Measurements from ENCODE around the gene SCRT2.
"Not testable (repeated sequence)": the region's sequence is repeated elsewhere in the genome, so short reads cannot be mapped to it uniquely, and the experiment has no call there.

SCRT2 gene

DNA sequence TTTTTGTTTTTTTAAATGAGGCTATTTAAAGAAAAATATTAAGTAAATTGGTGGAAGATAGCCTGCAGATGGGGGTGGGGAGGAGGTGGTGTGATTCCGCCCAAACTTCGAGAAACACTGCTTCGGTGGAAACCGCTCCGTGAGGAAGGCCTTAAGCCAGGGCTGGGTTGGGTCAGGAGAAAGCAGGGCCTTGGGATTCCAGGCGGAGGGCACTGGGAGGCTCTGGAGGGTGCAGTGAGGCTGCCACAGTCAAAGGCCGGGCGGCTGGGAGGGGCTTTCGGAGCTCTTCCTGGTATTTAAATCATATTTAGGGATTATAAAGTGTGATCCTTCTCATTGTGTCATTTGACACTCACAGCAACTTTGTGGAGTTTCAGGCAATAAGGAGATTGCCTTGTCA lies 22.2 kb upstream of the SCRT2 start:
- POLR2A ChIA-PET = no interaction called here
- CTCF ChIA-PET = no interaction called here
- TF ChIP-seq FOXA1 (IDR thresholded peaks at IDR 0.05) = no peak
- TF ChIP-seq SUZ12 (IDR thresholded peaks at IDR 0.05) = no peak
- TF ChIP-seq FOXM1 (IDR thresholded peaks at IDR 0.05; ENCODE audit: borderline replicate concordance) = no peak
- no peak for TF ChIP-seq NFRKB (IDR thresholded peaks at IDR 0.05)
- no peak for TF ChIP-seq ELF4 (IDR thresholded peaks at IDR 0.05)
- TF ChIP-seq ZNF384 (IDR thresholded peaks at IDR 0.05) = no peak
- TF ChIP-seq L3MBTL2 (conservative IDR thresholded peaks at IDR 0.05) = no peak
- no peak for TF ChIP-seq ARNT (IDR thresholded peaks at IDR 0.05)
- TF ChIP-seq HDGF (IDR thresholded peaks at IDR 0.05; ENCODE audit: borderline replicate concordance) = no peak
- TF ChIP-seq FOXK2 (IDR thresholded peaks at IDR 0.05) = no peak
- DNase-seq (ENCODE audit: extremely low spot score) = no peak

DNA sequence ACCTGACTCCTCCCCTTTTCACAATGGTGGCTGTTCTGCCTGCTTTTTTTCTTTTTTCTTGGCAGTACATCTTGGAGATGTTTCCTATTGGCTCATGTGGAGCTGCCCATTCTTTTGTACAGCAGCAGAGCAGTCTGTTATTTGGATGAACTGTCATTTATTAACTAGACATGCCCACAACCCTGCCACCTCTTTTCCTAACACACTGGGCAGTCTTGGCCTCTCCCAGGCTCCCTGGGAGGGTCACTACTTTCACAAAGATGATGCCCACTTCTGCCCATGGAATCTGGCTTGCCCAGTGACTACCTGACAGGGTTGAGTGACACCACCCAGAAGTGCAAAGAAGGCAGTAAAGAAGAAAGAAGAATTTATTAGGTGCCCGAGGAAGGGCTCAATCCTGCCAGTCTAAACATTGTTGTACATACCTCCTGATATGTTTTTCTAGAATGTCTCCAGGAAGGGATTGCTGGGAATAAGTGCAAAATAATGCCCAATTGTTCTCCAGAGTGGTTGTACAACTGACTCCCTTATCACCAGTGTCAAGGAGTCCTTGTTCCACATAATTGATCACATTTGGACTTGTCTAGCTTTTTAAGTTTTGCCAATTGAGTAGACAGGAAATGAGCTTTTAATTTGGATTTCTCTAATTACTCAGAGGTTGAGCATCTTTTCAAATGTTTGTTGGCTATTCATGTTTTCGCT lies 19.7 kb upstream of the SCRT2 start:
- TF ChIP-seq L3MBTL2 (conservative IDR thresholded peaks at IDR 0.05) = no peak
- no peak for TF ChIP-seq ZNF384 (IDR thresholded peaks at IDR 0.05)
- TF ChIP-seq NFRKB (IDR thresholded peaks at IDR 0.05) = no peak
- no peak for TF ChIP-seq ARNT (IDR thresholded peaks at IDR 0.05)
- TF ChIP-seq SUZ12 (IDR thresholded peaks at IDR 0.05) = no peak
- POLR2A ChIA-PET = no interaction called here
- CTCF ChIA-PET = no interaction called here
- no peak for DNase-seq (ENCODE audit: extremely low spot score)

DNA sequence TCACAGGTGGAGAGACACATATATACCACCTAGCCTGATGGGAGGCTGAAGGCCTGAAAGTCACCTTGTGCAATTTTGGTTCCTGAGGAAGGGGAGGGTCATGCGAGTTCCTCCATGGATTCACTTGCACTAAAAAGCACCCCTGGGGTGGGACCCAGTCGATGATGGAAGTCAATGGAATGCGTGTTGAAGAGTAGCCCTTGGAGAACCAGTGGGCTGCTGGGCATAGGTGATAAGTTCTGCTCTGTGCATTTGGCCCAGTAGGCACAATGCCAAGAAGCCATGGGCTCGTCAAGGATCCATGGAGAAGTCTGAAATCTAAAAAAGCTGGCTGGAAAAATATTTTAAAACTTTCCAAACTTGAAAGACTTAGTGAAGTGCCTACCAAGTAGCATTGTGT lies 18.9 kb upstream of the SCRT2 start:
- TF ChIP-seq FOXA1 (IDR thresholded peaks at IDR 0.05) = no peak
- no peak for TF ChIP-seq FOXM1 (IDR thresholded peaks at IDR 0.05; ENCODE audit: borderline replicate concordance)
- TF ChIP-seq CTBP1 (IDR thresholded peaks at IDR 0.05; ENCODE audit: borderline replicate concordance) = no peak
- no peak for TF ChIP-seq ELF4 (IDR thresholded peaks at IDR 0.05)
- no peak for TF ChIP-seq L3MBTL2 (conservative IDR thresholded peaks at IDR 0.05)
- no peak for TF ChIP-seq PKNOX1 (IDR thresholded peaks at IDR 0.05)
- no peak for TF ChIP-seq SUZ12 (IDR thresholded peaks at IDR 0.05)
- TF ChIP-seq HDGF (IDR thresholded peaks at IDR 0.05; ENCODE audit: borderline replicate concordance) = no peak
- TF ChIP-seq FOXK2 (IDR thresholded peaks at IDR 0.05) = no peak
- no peak for TF ChIP-seq BHLHE40 (IDR thresholded peaks at IDR 0.05; ENCODE audit: borderline replicate concordance)
- POLR2A ChIA-PET = no interaction called here
- no peak for DNase-seq (ENCODE audit: extremely low spot score)
- CTCF ChIA-PET = no interaction called here

GRCh38 chr20:693786-694185 lies 18.2 kb upstream of the SCRT2 start:
- CTCF ChIA-PET = not testable (repeated sequence)

GRCh38 chr20:692044-692443 lies 16.4 kb upstream of the SCRT2 start:
- CTCF ChIA-PET = no interaction called here
- no peak for DNase-seq (ENCODE audit: extremely low spot score)
- no peak for TF ChIP-seq L3MBTL2 (conservative IDR thresholded peaks at IDR 0.05)
- TF ChIP-seq NFRKB (IDR thresholded peaks at IDR 0.05) = no peak
- TF ChIP-seq FOXA1 (IDR thresholded peaks at IDR 0.05) = no peak
- no peak for TF ChIP-seq SP1 (IDR thresholded peaks at IDR 0.05)
- POLR2A ChIA-PET = no interaction called here

More at GRCh38 chr20:693786-694185, 18.2 kb upstream of the SCRT2 start:
- DNase-seq (ENCODE audit: extremely low spot score); POLR2A ChIA-PET: not testable (repeated sequence)

- DNase-seq (ENCODE audit: extremely low spot score) = no peak
- ChIA-PET CTCF (no interaction called here), POLR2A (no interaction called here)
- TF ChIP-seq FOXA1 (IDR thresholded peaks at IDR 0.05) (no peak), ELF4 (IDR thresholded peaks at IDR 0.05) (no peak), FOXK2 (IDR thresholded peaks at IDR 0.05) (no peak), BHLHE40 (IDR thresholded peaks at IDR 0.05; ENCODE audit: borderline replicate concordance) (no peak), FOXM1 (IDR thresholded peaks at IDR 0.05; ENCODE audit: borderline replicate concordance) (no peak), NFRKB (IDR thresholded peaks at IDR 0.05) (no peak), ZNF384 (IDR thresholded peaks at IDR 0.05) (no peak), HDGF (IDR thresholded peaks at IDR 0.05; ENCODE audit: borderline replicate concordance) (no peak), L3MBTL2 (conservative IDR thresholded peaks at IDR 0.05) (no peak), TARDBP (IDR thresholded peaks at IDR 0.05) (no peak), SUZ12 (IDR thresholded peaks at IDR 0.05) (no peak), PKNOX1 (IDR thresholded peaks at IDR 0.05) (no peak), CTBP1 (IDR thresholded peaks at IDR 0.05; ENCODE audit: borderline replicate concordance) (no peak), SP1 (IDR thresholded peaks at IDR 0.05) (no peak), ARNT (IDR thresholded peaks at IDR 0.05) (no peak), LEF1 (IDR thresholded peaks at IDR 0.05; ENCODE audit: borderline replicate concordance) (no peak)
These were observed 14.3 kb upstream of the SCRT2 start for GRCh38 chr20:689947-690346.

DNA sequence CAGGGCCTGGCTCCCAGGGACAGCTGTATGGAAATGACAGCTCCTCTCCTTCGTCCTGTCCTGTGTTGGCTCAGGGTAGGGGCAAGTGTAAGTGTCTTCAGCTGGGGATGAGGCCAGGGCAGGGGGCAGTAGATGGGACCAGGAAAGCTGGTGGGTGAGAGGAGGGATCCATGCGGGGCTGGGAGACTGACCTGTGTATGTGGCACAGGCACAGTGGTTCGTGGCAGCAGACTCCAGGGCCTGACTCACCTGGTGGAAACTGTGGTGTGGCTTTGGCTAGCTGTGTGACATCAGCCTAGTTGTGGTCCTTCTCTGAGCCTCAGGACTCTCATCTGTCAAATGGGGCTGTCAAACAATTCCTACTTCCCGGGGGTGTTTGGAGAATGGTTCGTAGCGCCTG lies 13.7 kb upstream of the SCRT2 start:
- ChIA-PET POLR2A (no interaction called here), CTCF (interaction anchor here (1.1 kb wide), 1 partner anchor 22 kb away, joined by 3 read pairs; no protein-coding TSS in a partner anchor)
- DNase-seq (ENCODE audit: extremely low spot score) = no peak
- TF ChIP-seq ELF4 (IDR thresholded peaks at IDR 0.05) (no peak), L3MBTL2 (conservative IDR thresholded peaks at IDR 0.05) (no peak), SUZ12 (IDR thresholded peaks at IDR 0.05) (no peak), ZNF384 (IDR thresholded peaks at IDR 0.05) (no peak), NFRKB (IDR thresholded peaks at IDR 0.05) (no peak), BHLHE40 (IDR thresholded peaks at IDR 0.05; ENCODE audit: borderline replicate concordance) (no peak), FOXA1 (IDR thresholded peaks at IDR 0.05) (no peak), HDGF (IDR thresholded peaks at IDR 0.05; ENCODE audit: borderline replicate concordance) (no peak), PKNOX1 (IDR thresholded peaks at IDR 0.05) (no peak), FOXM1 (IDR thresholded peaks at IDR 0.05; ENCODE audit: borderline replicate concordance) (no peak), TARDBP (IDR thresholded peaks at IDR 0.05) (no peak), CTBP1 (IDR thresholded peaks at IDR 0.05; ENCODE audit: borderline replicate concordance) (no peak), ARNT (IDR thresholded peaks at IDR 0.05) (no peak), LEF1 (IDR thresholded peaks at IDR 0.05; ENCODE audit: borderline replicate concordance) (no peak), FOXK2 (IDR thresholded peaks at IDR 0.05) (no peak), SP1 (IDR thresholded peaks at IDR 0.05) (no peak)
